K562 (cell line): Measurements from ENCODE around the gene IL20. TPM values are rescaled to one million over a fixed set of nuclear protein-coding genes. Genes with fewer than 3 reads are reported as not detected.

Experiments used
- BRF1 ChIP-seq: IDR thresholded peaks from 3 replicates; pipeline ENCODE4 v1.6.1; 2011; ENCODE audit warnings: borderline replicate concordance, mild to moderate bottlenecking; ENCODE audit not compliant: insufficient read length; ENCODE audit errors: extremely low read depth
- CHCHD3 ChIP-seq: fragments of 250-450 bp; sonication (Bioruptor Pico); IDR thresholded peaks from 2 replicates; pipeline ENCODE4 v2.1.2; 2022; ENCODE audit warnings: mild to moderate bottlenecking
- FOXJ3 ChIP-seq: sonication (generic); formaldehyde crosslinking; IDR thresholded peaks from 2 replicates; pipeline ENCODE4 v1.4.0; 2020; ENCODE audit warnings: mild to moderate bottlenecking, missing genetic modification reagents
- GATAD2A ChIP-seq: fragments of 450-650 bp; IDR thresholded peaks from 2 replicates; pipeline ENCODE4 v1.6.1; 2017
- KLF6 ChIP-seq: fragments of 250-450 bp; sonication (Bioruptor Pico); IDR thresholded peaks from 2 replicates; pipeline ENCODE4 v1.4.0; 2020; ENCODE audit warnings: mild to moderate bottlenecking, moderate library complexity, borderline replicate concordance
- MTA3 ChIP-seq: fragments of 450-650 bp; formaldehyde crosslinking; IDR thresholded peaks from 2 replicates; pipeline ENCODE4 v1.6.1; 2017; ENCODE audit warnings: mild to moderate bottlenecking, borderline replicate concordance
- MXI1 ChIP-seq: IDR thresholded peaks from 2 replicates; pipeline ENCODE4 v1.6.1; 2011; ENCODE audit warnings: low read depth, mild to moderate bottlenecking, improper control_type of control experiment, low read length
- MYNN ChIP-seq, 2 experiments: sonication (generic); formaldehyde crosslinking in 1 of 2; IDR thresholded peaks; 2 replicates each; pipeline versions ENCODE4 v1.5.0 to v1.6.1; 2016 to 2020; ENCODE audit warnings: antibody characterized with exemption in 1 of 2, missing genetic modification reagents in 1 of 2
- PHF8 ChIP-seq: fragments of 200-600 bp; sonication (generic); IDR thresholded peaks from 2 replicates; pipeline ENCODE4 v1.6.1; 2012; ENCODE audit warnings: mixed run types, mild to moderate bottlenecking, inconsistent platforms, low read length, moderate library complexity, borderline replicate concordance
- POLR2AphosphoS5 ChIP-seq: IDR thresholded peaks from 2 replicates; pipeline ENCODE4 v1.6.1; 2011; ENCODE audit warnings: mild to moderate bottlenecking, low read depth, low read length, moderate library complexity; ENCODE audit not compliant: control insufficient read depth, insufficient read depth
- POLR3A ChIP-seq: IDR thresholded peaks from 2 replicates; pipeline ENCODE4 v1.6.1; 2011; ENCODE audit warnings: borderline replicate concordance, mild to moderate bottlenecking, moderate library complexity; ENCODE audit not compliant: insufficient read length, insufficient read depth; ENCODE audit errors: extremely low read depth
- SMARCE1 ChIP-seq: fragments of 450-650 bp; IDR thresholded peaks from 2 replicates; pipeline ENCODE4 v1.7.1; 2016; ENCODE audit warnings: mild to moderate bottlenecking
- TAF1 ChIP-seq: IDR thresholded peaks from 2 replicates; pipeline ENCODE4 v1.6.1; 2011; ENCODE audit warnings: mild to moderate bottlenecking, low read length, moderate library complexity; ENCODE audit not compliant: insufficient read depth, control insufficient read depth, severe bottlenecking; ENCODE audit errors: extremely low read depth
- ZFPM2 ChIP-seq: fragments of 250-450 bp; sonication (Bioruptor Pico); IDR thresholded peaks from 2 replicates; pipeline ENCODE4 v1.5.1; 2022; ENCODE audit warnings: mild to moderate bottlenecking
- polyA plus RNA-seq, 8 experiments: library from polyadenylated mRNA; depleted of rRNA in 4 of 8; stranded (reverse) in 5 of 8; unstranded in 3 of 8; fragments of >200 nt; fragmentation: Nextera tagmentation in 2 of 8; fragmentation: Illumina TruSeq in 1 of 8; extraction: Ambion mirVana in 2 of 8; extraction: Trizol in 1 of 8; gene quantifications; 2 replicates each; pipeline versions ENCODE4 v1.2.1 to v1.2.3, GENCODE V29; 2011 to 2014; ENCODE audit warnings: inconsistent platforms in 1 of 8, missing spikeins in 1 of 8
- total RNA-seq, 7 experiments: library from RNA; depleted of rRNA in 6 of 7; stranded (reverse); fragments of >200 nt in 6 of 7; fragmentation: Illumina TruSeq in 2 of 7; extraction: Trizol in 2 of 7; gene quantifications; 2 replicates each; pipeline versions ENCODE4 v1.2.1 to v1.2.3, GENCODE V29; 2011 to 2021; ENCODE audit warnings: low replicate concordance in 1 of 7
- TF ChIP-seq, protein P1 (sequence below), 2 experiments: fragments of 450-650 bp; IDR thresholded peaks; 2 replicates each; pipeline ENCODE4 v1.6.1; 2016
- TF ChIP-seq, protein P2 (sequence below): fragments of 250-450 bp; sonication (Bioruptor Pico); IDR thresholded peaks from 2 replicates; pipeline ENCODE4 v1.8.0; 2022; ENCODE audit warnings: moderate library complexity, mild to moderate bottlenecking, inconsistent platforms
- TF ChIP-seq, protein P3 (sequence below), 2 experiments: fragments of 450-650 bp; IDR thresholded peaks; 2 replicates each; pipeline ENCODE4 v1.6.1; 2018; ENCODE audit warnings: mild to moderate bottlenecking in 2 of 2, low read depth in 1 of 2; ENCODE audit not compliant: partially characterized antibody in 2 of 2
- TF ChIP-seq, protein P4 (sequence below): fragments of 200-800 bp; sonication (Bioruptor generic); IDR thresholded peaks from 2 replicates; pipeline ENCODE4 v1.6.1; 2017; ENCODE audit warnings: missing genetic modification characterization, missing compliant biosample characterization
- TF ChIP-seq, protein P5 (sequence below): fragments of 450-650 bp; formaldehyde crosslinking; conservative IDR thresholded peaks from 2 replicates; pipeline ENCODE4 v1.4.0; 2022; ENCODE audit warnings: mild to moderate bottlenecking, missing genetic modification characterization

Gene IL20
- total and polyA plus RNA-seq, 9 of the 15 experiments (the other 6 are each of a cell fraction or from before 2014, with no cell fraction given) = not detected

DNA sequence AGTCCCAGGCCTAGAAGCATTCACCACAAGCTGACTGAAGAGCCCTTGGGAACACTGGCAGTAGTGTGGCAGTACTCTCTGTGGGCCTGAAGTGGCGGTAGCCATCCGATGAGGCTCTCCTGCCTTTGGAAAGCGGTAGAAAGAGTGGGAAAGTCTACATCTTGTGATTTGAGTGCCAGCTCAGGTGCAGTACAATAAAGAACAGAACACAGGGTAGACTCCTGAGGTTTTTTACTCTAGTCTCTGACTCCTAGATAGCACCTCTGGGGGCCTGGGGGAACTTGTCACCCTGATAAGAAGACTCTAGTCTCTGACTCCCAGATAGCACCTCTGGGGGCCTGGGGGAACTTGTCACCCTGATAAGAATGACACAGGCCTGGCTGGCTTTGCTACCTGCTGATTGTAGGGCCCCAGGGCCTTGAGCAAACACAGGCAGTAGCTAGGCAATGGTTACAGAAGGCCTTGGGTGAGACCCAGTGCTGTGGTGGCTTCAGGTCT lies 18.0 kb upstream of the IL20 start (continued):
- TF ChIP-seq, protein P1, sequence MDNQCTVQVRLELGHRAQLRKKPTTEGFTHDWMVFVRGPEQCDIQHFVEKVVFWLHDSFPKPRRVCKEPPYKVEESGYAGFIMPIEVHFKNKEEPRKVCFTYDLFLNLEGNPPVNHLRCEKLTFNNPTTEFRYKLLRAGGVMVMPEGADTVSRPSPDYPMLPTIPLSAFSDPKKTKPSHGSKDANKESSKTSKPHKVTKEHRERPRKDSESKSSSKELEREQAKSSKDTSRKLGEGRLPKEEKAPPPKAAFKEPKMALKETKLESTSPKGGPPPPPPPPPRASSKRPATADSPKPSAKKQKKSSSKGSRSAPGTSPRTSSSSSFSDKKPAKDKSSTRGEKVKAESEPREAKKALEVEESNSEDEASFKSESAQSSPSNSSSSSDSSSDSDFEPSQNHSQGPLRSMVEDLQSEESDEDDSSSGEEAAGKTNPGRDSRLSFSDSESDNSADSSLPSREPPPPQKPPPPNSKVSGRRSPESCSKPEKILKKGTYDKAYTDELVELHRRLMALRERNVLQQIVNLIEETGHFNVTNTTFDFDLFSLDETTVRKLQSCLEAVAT (IDR thresholded peaks at IDR 0.05) = no peak
- TF ChIP-seq BRF1 = no peak
- TF ChIP-seq, protein P2, sequence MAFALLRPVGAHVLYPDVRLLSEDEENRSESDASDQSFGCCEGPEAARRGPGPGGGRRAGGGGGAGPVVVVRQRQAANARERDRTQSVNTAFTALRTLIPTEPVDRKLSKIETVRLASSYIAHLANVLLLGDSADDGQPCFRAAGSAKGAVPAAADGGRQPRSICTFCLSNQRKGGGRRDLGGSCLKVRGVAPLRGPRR (CRISPR knock-in tag) = no peak
- TF ChIP-seq KLF6 (CRISPR knock-in tag) = no peak
- TF ChIP-seq CHCHD3 (CRISPR knock-in tag) = no peak
- TF ChIP-seq SMARCE1 = peak; percentile 89
- peak; percentile 72; the same call in 1 of the 2 replicates for TF ChIP-seq MXI1
- no peak for TF ChIP-seq ZFPM2
- TF ChIP-seq, protein P3, sequence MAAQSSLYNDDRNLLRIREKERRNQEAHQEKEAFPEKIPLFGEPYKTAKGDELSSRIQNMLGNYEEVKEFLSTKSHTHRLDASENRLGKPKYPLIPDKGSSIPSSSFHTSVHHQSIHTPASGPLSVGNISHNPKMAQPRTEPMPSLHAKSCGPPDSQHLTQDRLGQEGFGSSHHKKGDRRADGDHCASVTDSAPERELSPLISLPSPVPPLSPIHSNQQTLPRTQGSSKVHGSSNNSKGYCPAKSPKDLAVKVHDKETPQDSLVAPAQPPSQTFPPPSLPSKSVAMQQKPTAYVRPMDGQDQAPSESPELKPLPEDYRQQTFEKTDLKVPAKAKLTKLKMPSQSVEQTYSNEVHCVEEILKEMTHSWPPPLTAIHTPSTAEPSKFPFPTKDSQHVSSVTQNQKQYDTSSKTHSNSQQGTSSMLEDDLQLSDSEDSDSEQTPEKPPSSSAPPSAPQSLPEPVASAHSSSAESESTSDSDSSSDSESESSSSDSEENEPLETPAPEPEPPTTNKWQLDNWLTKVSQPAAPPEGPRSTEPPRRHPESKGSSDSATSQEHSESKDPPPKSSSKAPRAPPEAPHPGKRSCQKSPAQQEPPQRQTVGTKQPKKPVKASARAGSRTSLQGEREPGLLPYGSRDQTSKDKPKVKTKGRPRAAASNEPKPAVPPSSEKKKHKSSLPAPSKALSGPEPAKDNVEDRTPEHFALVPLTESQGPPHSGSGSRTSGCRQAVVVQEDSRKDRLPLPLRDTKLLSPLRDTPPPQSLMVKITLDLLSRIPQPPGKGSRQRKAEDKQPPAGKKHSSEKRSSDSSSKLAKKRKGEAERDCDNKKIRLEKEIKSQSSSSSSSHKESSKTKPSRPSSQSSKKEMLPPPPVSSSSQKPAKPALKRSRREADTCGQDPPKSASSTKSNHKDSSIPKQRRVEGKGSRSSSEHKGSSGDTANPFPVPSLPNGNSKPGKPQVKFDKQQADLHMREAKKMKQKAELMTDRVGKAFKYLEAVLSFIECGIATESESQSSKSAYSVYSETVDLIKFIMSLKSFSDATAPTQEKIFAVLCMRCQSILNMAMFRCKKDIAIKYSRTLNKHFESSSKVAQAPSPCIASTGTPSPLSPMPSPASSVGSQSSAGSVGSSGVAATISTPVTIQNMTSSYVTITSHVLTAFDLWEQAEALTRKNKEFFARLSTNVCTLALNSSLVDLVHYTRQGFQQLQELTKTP (IDR thresholded peaks at IDR 0.05; ENCODE audit: low read depth in 1 of 2, partially characterized antibody in 2 of 2) = peak in 1 of 2 experiments; percentile 30
- no peak for TF ChIP-seq PHF8
- peak; percentile 59; the same call in 1 of the 2 replicates for TF ChIP-seq FOXJ3 (CRISPR knock-in tag)
- TF ChIP-seq GATAD2A = peak; percentile 85
- no peak for TF ChIP-seq POLR3A
- TF ChIP-seq, protein P4, sequence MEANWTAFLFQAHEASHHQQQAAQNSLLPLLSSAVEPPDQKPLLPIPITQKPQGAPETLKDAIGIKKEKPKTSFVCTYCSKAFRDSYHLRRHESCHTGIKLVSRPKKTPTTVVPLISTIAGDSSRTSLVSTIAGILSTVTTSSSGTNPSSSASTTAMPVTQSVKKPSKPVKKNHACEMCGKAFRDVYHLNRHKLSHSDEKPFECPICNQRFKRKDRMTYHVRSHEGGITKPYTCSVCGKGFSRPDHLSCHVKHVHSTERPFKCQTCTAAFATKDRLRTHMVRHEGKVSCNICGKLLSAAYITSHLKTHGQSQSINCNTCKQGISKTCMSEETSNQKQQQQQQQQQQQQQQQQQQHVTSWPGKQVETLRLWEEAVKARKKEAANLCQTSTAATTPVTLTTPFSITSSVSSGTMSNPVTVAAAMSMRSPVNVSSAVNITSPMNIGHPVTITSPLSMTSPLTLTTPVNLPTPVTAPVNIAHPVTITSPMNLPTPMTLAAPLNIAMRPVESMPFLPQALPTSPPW = peak; percentile 86
- peak; percentile 99 for TF ChIP-seq POLR2AphosphoS5
- TF ChIP-seq MTA3 = peak; percentile 84
- TF ChIP-seq, protein P5, sequence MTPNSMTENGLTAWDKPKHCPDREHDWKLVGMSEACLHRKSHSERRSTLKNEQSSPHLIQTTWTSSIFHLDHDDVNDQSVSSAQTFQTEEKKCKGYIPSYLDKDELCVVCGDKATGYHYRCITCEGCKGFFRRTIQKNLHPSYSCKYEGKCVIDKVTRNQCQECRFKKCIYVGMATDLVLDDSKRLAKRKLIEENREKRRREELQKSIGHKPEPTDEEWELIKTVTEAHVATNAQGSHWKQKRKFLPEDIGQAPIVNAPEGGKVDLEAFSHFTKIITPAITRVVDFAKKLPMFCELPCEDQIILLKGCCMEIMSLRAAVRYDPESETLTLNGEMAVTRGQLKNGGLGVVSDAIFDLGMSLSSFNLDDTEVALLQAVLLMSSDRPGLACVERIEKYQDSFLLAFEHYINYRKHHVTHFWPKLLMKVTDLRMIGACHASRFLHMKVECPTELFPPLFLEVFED (CRISPR knock-in tag) = no peak
- peak; percentile 40 for TF ChIP-seq TAF1
- peak; percentile 80 for TF ChIP-seq MYNN (IDR thresholded peaks at IDR 0.05)
- no peak for TF ChIP-seq MYNN (CRISPR knock-in tag; IDR thresholded peaks at IDR 0.05)
